Hindlimb muscle (tissue), 1 donor: ENCODE data around the gene PSMC2. TPM values are rescaled to one million over a fixed set of nuclear protein-coding genes. Genes with fewer than 3 reads are reported as not detected.

Source experiments
- DNase-seq: peaks from one replicate; pipeline ENCODE4 v3.0.0-alpha.2; 2013
- polyA plus RNA-seq: library from polyadenylated mRNA; unstranded; fragments of 120-200 nt; gene quantifications from one replicate; pipeline ENCODE4 v1.2.1, GENCODE V29; 2013; ENCODE audit not compliant: insufficient read length

The PSMC2 gene
- 90.3 TPM for polyA plus RNA-seq

GRCh38 chr7:103347507-103348267, at the start of gene PSMC2:
Gene PSMC2 (plus strand): TSS chr7:103347643. CDS start chr7:103347712, 69 bp downstream.
- DNase-seq: peak; percentile 92

- DNase-seq: no peak
These were observed 49.6 kb upstream of the PSMC2 start for GRCh38 chr7:103297837-103298179.

- no peak for DNase-seq
These were observed 47.8 kb upstream of the PSMC2 start for GRCh38 chr7:103299660-103300059.

GRCh38 chr7:103301441-103301840, 46.0 kb upstream of the PSMC2 start:
- DNase-seq: no peak

- DNase-seq: no peak
These were observed 39.8 kb upstream of the PSMC2 start for GRCh38 chr7:103307503-103308231.

- no peak for DNase-seq
These were observed 32.6 kb upstream of the PSMC2 start for GRCh38 chr7:103314852-103315251.

GRCh38 chr7:103316380-103316941, 31.0 kb upstream of the PSMC2 start:
- no peak for DNase-seq

GRCh38 chr7:103317009-103317408, 30.4 kb upstream of the PSMC2 start:
- DNase-seq: no peak

GRCh38 chr7:103325744-103326143, 21.7 kb upstream of the PSMC2 start:
- no peak for DNase-seq

GRCh38 chr7:103336761-103337160, 10.7 kb upstream of the PSMC2 start:
- DNase-seq: no peak

- DNase-seq: no peak
These were observed 8.6 kb upstream of the PSMC2 start for GRCh38 chr7:103338864-103339263.

- no peak for DNase-seq
These were observed 6.0 kb upstream of the PSMC2 start for GRCh38 chr7:103341466-103341865.

- DNase-seq: no peak
These were observed 4.1 kb upstream of the PSMC2 start for GRCh38 chr7:103343332-103343731.

- no peak for DNase-seq
These were observed 3.5 kb upstream of the PSMC2 start for GRCh38 chr7:103343758-103344452.

GRCh38 chr7:103344453-103345149, 2.8 kb upstream of the PSMC2 start, which contains the start of gene DNAJC2:
Gene DNAJC2 (minus strand): TSS chr7:103344767. CDS start chr7:103344622, 145 bp downstream.
- DNase-seq: peak; percentile 91

GRCh38 chr7:103346396-103346795, 1.0 kb upstream of the PSMC2 start:
- DNase-seq: no peak

GRCh38 chr7:103348452-103348851, 1.0 kb downstream of the PSMC2 start:
- DNase-seq: no peak

GRCh38 chr7:103348959-103349358, 1.5 kb downstream of the PSMC2 start:
- DNase-seq: no peak

- DNase-seq: no peak
These were observed 2.4 kb downstream of the PSMC2 start for GRCh38 chr7:103349805-103350204.

GRCh38 chr7:103369432-103369831, 22.0 kb downstream of the PSMC2 start:
- DNase-seq: no peak

- DNase-seq: no peak
These were observed 26.6 kb downstream of the PSMC2 start for GRCh38 chr7:103373866-103374643.
